ENCODE measurements around the gene TBC1D1.

GRCh38 chr4:38146383-38146782, 255.5 kb downstream of the TBC1D1 start:
- TF ChIP-seq, protein P1, sequence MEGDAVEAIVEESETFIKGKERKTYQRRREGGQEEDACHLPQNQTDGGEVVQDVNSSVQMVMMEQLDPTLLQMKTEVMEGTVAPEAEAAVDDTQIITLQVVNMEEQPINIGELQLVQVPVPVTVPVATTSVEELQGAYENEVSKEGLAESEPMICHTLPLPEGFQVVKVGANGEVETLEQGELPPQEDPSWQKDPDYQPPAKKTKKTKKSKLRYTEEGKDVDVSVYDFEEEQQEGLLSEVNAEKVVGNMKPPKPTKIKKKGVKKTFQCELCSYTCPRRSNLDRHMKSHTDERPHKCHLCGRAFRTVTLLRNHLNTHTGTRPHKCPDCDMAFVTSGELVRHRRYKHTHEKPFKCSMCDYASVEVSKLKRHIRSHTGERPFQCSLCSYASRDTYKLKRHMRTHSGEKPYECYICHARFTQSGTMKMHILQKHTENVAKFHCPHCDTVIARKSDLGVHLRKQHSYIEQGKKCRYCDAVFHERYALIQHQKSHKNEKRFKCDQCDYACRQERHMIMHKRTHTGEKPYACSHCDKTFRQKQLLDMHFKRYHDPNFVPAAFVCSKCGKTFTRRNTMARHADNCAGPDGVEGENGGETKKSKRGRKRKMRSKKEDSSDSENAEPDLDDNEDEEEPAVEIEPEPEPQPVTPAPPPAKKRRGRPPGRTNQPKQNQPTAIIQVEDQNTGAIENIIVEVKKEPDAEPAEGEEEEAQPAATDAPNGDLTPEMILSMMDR (IDR thresholded peaks at IDR 0.05) = no peak
- no peak for TF ChIP-seq POLR2AphosphoS5 (IDR thresholded peaks at IDR 0.05; ENCODE audit: insufficient read depth in 1 of 2, low read depth in 1 of 2)

Measured in vagina (tissue), 2 donors.